GM19397 (cell line): Measurements from ENCODE around the gene TTC34.
"Not testable (repeated sequence)": the region's sequence is repeated elsewhere in the genome, so short reads cannot be mapped to it uniquely, and the experiment has no call there.

Experiments used
- ATAC-seq: cut with Tn5 transposase; IDR thresholded peaks from one replicate; pipeline ENCODE4 v1.9.1; 2021; ENCODE audit warnings: mild to moderate bottlenecking, moderate library complexity; ENCODE audit not compliant: unreplicated experiment

Gene TTC34

GRCh38 chr1:2684878-2685277 lies 116.6 kb downstream of the TTC34 start:
- ATAC-seq = not testable (repeated sequence)

GRCh38 chr1:2684000-2684399 lies 117.5 kb downstream of the TTC34 start:
- ATAC-seq = not testable (repeated sequence)

DNA sequence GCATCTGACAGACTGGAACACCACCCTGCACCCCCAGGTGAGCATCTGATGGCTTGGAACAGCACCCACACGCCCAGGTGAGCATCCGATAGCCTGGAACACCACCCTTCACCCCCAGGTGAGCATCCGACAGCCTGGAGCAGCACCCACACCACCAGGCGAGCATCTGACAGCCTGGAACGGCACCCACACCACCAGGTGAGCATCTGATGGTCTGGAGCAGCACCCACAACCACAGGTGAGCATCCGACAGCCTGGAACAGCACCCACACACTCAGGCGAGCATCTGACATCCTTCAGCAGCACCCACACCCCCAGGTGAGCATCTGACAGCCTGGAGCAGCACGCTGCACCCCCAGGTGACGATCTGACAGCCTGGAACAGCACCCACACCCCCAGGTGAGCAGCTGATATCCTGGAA lies 118.2 kb downstream of the TTC34 start:
- not testable (repeated sequence) for ATAC-seq

- ATAC-seq = not testable (repeated sequence)
Measured at GRCh38 chr1:2682879-2683278, 118.6 kb downstream of the TTC34 start.

DNA sequence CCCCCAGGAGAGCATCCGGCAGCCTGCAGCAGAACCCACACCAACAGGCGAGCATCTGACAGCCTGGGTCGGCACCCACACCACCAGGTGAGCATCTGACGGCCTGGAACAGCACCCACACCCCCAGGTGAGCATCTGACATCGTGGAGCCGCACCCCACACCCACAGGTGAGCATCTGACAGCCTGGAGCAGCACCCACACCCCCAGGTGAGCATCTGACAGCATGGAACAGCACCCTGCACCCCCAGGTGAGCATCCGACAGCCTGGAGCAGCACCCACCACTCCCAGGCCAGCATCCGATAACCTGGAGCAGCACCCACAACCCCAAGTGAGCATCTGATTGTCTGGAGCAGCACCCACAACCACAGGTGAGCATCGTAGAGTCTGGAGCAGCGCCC lies 124.8 kb downstream of the TTC34 start:
- ATAC-seq = not testable (repeated sequence)

DNA sequence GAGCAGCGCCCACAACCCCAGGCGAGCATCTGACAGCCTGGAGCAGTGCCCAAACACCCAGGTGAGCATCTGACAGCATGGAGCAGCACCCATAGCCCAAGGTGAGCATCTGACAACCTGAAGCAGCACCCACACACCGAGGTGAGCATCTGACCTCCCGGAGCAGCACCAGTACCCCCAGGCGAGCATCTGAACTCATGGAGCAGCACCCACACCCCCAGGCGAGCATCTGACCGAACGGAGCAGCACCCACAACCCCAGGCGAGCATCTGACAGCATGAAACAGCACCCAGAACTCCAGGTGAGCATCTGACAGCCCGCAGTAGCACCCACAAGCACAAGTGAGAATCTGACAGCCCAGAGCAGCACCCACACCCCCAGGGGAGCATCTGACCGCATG lies 129.8 kb downstream of the TTC34 start:
- not testable (repeated sequence) for ATAC-seq

DNA sequence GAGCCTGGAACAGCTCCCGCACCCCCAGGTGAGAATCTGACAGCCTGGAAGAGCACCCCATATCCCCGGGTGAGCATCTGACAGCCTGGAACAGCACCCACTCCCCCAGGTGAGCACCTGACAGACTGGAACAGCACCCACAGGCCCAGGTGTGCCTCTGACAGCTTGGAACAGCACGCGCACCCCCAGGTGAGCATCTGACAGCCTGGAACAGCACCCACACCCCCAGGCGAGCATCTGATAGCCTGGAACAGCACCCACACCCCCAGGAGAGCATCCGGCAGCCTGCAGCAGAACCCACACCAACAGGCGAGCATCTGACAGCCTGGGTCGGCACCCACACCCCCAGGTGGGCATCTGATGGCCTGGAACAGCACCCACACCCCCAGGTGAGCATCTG lies 141.7 kb downstream of the TTC34 start:
- not testable (repeated sequence) for ATAC-seq

GRCh38 chr1:2657909-2658308 lies 143.6 kb downstream of the TTC34 start:
- not testable (repeated sequence) for ATAC-seq

DNA sequence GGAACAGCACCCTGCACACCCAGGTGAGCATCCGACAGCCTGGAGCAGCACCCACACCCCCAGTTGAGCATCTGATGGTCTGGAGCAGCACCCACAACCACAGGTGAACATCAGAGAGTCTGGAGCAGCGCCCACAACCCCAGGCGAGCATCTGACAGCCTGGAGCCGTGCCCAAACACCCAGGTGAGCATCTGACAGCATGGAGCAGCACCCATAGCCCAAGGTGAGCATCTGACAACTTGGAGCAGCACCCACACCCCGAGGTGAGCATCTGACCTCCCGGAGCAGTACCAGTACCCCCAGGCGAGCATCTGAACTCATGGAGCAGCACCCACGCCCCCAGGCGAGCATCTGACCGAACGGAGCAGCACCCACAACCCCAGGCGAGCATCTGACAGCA lies 144.4 kb downstream of the TTC34 start:
- not testable (repeated sequence) for ATAC-seq

DNA sequence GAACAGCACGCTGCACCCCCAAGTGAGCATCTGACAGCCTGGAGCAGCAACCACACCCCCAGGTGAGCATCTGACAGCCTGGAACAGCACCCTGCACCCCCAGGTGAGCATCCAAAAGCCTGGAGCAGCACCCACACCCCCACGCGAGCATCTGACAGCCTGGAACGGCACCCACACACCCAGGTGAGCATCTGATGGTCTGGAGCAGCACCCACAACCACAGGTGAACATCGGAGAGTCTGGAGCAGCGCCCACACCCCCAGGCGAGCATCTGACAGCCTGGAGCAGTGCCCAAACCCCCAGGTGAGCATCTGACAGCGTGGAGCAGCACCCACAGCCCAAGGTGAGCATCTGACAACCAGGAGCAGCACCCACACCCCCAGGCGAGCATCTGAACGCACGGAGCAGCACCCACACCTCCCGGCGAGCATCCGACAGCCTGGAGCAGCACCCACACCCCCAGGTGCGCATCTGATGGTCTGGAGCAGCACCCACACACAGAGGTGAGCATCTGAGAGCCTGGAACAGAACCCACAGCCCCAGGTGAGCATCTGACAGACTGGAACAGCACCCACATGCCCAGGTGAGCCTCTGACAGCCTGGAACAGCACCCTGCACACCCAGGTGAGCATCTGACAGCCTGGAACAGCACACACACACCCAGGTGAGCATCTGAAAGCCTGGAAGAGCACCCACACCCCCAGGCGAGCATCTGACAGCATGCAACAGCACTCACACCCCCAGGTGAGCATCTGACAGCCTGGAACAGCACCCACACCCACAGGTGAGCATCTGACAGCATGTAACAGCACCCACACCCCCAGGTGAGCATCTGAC lies 145.7 kb downstream of the TTC34 start:
- not testable (repeated sequence) for ATAC-seq

- not testable (repeated sequence) for ATAC-seq
Measured at GRCh38 chr1:2654443-2654948, 147.0 kb downstream of the TTC34 start.

DNA sequence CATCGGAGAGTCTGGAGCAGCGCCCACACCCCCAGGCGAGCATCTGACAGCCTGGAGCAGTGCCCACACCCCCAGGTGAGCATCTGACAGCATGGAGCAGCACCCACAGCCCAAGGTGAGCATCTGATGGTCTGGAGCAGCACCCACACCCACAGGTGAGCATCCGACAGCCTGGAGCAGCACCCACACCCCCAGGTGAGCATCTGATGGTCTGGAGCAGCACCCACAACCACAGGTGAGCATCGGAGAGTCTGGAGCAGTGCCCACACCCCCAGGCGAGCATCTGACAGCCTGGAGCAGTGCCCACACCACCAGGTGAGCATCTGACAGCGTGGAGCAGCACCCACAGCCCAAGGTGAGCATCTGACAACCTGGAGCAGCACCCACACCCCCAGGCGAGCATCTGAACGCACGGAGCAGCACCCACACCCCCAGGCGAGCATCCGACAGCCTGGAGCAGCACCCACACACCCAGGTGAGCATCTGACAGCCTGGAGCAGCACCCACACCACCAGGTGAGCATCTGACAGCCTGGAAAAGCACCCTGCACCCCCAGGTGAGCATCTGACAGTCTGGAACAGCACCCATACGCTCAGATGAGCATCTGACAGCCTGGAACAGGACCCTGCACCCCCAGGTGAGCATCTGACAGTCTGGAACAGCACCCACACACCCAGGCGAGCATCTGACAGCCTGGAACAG lies 147.6 kb downstream of the TTC34 start:
- ATAC-seq = not testable (repeated sequence)

- ATAC-seq = not testable (repeated sequence)
Measured at GRCh38 chr1:2652926-2653571, 148.4 kb downstream of the TTC34 start.

DNA sequence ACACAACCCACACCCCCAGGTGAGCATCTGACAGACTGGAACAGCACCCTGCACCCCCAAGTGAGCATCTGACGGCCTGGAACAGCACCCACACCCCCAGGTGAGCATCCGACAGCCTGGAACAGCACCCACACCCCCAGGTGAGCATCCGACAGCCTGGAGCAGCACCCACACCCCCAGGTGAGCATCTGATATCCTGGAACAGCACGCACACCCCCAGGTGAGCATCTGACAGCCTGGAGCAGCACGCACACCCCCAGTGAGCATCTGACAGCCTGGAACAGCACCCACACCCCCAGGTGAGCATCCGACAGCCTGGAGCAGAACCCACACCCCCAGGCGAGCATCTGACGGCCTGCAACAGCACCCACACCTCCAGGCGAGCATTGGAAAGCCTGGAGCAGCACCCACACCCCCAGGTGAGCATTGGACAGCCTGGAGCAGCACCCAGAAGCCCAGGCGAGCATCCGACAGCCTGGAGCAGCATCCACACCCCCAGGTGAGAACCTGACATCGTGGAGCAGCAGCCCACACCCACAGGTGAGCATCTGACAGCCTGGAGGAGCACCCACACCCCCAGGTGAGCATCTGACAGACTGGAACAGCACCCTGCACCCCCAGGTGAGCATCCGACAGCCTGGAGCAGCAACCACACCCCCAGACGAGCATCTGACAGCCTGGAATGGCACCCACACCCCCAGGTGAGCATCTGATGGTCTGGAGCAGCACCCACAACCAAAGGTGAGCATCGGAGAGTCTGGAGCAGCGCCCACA lies 149.2 kb downstream of the TTC34 start:
- not testable (repeated sequence) for ATAC-seq

- no peak for ATAC-seq
Measured at GRCh38 chr1:2650967-2651645, 150.4 kb downstream of the TTC34 start.

DNA sequence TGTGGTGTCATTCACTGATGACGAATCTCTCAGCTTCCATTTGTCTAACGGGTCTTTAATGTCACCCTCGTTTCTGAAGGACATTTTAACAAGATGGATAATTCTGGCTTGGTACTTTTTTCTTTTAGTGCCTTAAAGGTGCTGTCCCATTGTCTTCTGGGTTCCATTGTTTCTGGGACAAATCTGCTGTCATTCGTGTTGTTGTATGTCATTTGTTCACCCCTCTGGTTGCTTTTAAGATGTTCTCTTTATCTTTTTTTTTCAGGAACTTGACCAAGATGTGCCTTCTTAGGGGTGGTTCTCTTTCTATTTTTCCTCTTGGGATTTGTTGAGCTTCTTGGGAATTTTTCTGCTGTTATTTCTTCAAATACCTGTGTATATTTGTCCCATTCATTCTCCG lies 154.7 kb downstream of the TTC34 start:
- ATAC-seq = no peak

DNA sequence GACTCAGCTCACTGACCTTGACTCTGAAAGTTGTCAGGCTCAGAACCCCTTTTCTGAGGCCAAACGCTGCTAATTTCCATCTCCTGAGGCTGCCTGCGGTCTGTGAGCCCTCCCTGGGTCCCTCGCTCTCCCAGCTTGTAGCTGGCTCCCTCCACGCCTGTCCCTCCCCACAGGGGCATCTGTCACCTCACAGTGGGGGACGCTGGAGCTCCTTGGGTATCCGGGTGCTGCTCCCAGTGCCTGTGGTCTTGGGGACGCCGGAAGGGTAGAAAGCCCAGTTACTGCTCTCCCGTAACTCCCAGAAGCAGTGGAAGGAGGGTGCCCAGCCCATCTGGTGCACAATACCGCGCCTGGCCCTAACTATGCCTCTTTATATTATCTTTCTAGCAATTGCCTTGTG lies 155.7 kb downstream of the TTC34 start:
- ATAC-seq = no peak

- ATAC-seq = no peak
Measured at GRCh38 chr1:2645143-2645542, 156.3 kb downstream of the TTC34 start.

- no peak for ATAC-seq
Measured at GRCh38 chr1:2644591-2645101, 156.8 kb downstream of the TTC34 start.

DNA sequence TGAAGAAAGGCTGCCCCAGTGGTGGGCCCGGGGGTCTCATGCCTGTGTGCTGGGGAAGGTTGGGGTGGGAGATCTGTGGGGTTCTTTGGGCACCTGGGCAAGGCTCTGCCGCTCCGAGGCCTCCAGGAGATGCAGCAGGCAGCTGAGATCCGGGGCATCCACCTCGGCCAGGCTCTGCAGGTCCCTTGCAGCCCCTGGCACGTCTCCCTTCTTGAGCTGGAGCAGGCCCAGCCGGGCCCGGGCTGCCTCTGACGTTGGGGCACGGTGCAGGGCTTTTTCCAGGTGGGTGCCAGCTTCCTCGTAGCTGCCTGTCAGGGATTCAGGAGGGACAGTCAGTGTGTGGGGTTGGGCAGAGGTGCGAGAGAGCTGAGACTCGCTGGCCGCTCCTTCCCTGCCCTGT lies 157.3 kb downstream of the TTC34 start:
- ATAC-seq = no peak
